IPS DF 6.9 (cell line): ENCODE data around the gene SPAG8.

Experiments
- DNase-seq: peaks from one replicate; pipeline ENCODE4 v3.0.0-alpha.2; 2013; ENCODE audit warnings: low read depth, low spot score
- H3K27ac ChIP-seq: one replicate; pipeline ENCODE4 v1.5.1; 2013; ENCODE audit warnings: low read length, control low read depth
- H3K27me3 ChIP-seq: 2 replicates; pipeline ENCODE4 v1.6.1; 2013; ENCODE audit warnings: mild to moderate bottlenecking, low read length; ENCODE audit not compliant: control insufficient read depth, insufficient read depth
- H3K36me3 ChIP-seq: 2 replicates; pipeline ENCODE4 v1.6.1; 2013; ENCODE audit warnings: low read length; ENCODE audit not compliant: control insufficient read depth, insufficient read depth
- H3K4me1 ChIP-seq: 2 replicates; pipeline ENCODE4 v1.6.1; 2013; ENCODE audit warnings: low read length; ENCODE audit not compliant: control insufficient read depth, insufficient read depth
- H3K4me3 ChIP-seq: 2 replicates; pipeline ENCODE4 v1.5.1; 2013; ENCODE audit warnings: mild to moderate bottlenecking, low read length
- H3K9me3 ChIP-seq: 2 replicates; pipeline ENCODE4 v1.6.1; 2013; ENCODE audit warnings: low read length, inconsistent platforms; ENCODE audit not compliant: control insufficient read depth, insufficient read depth
- WGBS: extraction: QIAGEN DNeasy Blood & Tissue Kit; methylation state at CpG from one replicate; pipeline ENCODE4 v1.1.7; 2013; ENCODE audit warnings: mixed read lengths, missing lambda C conversion rate; ENCODE audit not compliant: insufficient read length, insufficient coverage; 5-methylcytosine and 5-hydroxymethylcytosine counted together

SPAG8 gene

DNA sequence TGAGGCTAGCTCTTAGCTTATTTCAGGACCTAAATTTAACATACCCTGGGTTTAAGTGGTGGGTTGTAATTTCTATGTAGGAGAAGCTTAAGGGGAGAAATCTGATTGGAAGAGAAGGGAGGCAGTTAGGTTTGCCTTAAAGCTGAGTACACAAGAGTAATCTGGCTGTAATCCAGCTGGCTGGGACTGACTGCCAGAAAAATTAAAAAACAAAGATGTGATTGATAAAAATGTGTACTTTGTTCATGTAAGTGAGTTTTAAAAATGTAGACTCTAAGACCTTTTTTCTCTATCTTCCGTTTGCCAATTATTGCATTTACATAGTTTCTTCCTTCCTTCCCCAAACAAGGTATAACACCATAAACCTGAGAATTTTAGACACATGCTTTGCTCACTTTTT lies 40.5 kb downstream of the SPAG8 start:
- Histone ChIP-seq H3K27me3 (no peaks in the 10 kb centered on the region), H3K36me3 (no peaks in the 10 kb centered on the region), H3K27ac (no peak overlapping the region), H3K4me3 (no peak overlapping the region), H3K9me3 (no peaks in the 10 kb centered on the region), H3K4me1 (peaks cover 5% of the 10 kb centered on the region)
- no CpG with 5 or more reads among the region's 1 CpG for WGBS
- DNase-seq: no peak

DNA sequence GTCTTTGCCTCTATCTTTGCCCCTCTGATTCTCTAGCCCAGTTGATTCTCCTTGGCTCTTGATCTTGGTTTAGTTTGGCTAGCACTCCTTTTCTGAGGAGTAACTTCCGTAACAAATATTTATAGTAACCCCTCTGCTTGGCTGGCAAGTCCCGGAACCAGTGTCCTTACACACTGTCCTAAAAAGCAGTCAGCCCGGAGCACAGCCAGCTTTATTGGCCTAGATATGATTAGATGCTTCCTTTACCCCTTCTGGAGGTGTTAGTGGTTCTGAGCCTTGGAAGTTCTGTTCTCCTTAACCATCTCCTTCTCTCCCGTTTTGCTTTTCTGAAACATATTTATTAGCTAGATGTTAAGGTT lies 41.0 kb downstream of the SPAG8 start:
- H3K27ac ChIP-seq: no peak overlapping the region
- no peaks in the 10 kb centered on the region for H3K9me3 ChIP-seq
- no peaks in the 10 kb centered on the region for H3K36me3 ChIP-seq
- no CpG with 5 or more reads among the region's 4 CpGs for WGBS
- DNase-seq: no peak
- no peak overlapping the region for H3K4me3 ChIP-seq
- peaks cover 5% of the 10 kb centered on the region for H3K4me1 ChIP-seq
- H3K27me3 ChIP-seq: no peaks in the 10 kb centered on the region

DNA sequence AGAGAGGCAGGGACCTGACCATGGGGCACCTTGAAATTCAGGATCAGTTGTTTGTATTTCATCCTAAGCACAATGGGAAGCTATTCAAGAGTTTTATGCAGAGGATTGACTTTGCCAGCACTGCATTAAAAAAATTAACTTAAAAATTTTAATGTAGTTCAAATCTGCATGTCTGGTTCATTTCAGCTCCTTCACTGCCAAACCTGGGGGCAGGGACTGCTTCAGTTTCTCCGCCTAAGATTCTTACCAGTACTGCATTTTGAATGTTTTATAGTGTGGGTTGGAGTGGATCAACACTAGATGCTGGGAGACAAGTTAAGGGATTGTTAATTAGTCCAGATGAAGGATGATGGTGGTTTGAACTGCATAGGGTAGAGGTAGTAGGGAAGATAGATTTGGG lies 42.3 kb downstream of the SPAG8 start:
- Histone ChIP-seq H3K27me3 (no peaks in the 10 kb centered on the region), H3K27ac (no peak overlapping the region), H3K4me3 (no peak overlapping the region), H3K4me1 (peaks cover 2% of the 10 kb centered on the region; the same call in 1 of the 2 replicates), H3K36me3 (no peaks in the 10 kb centered on the region), H3K9me3 (no peaks in the 10 kb centered on the region)
- no CpG with 5 or more reads among the region's 1 CpG for WGBS
- no peak for DNase-seq

DNA sequence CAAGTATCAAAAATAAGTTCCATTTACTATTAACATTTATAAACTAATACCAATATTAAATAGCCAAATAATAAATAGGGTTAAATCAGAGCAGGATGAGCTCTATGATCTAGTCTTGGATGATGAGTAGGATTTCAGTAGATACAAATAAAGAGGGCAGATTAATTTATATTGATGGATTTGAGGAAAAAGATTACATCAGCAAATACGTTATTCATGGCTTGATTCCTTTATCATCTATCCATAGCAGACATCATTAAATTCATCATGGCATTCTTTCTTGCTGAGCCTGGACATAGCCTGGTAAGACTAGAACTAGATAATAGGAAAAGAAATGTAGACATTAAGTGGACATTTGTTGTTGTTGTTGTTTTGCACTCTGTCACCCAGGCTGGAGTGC lies 44.6 kb downstream of the SPAG8 start:
- H3K27me3 ChIP-seq: no peaks in the 10 kb centered on the region
- no peak overlapping the region for H3K27ac ChIP-seq
- DNase-seq: no peak
- no CpG with 5 or more reads among the region's 1 CpG for WGBS
- no peaks in the 10 kb centered on the region for H3K9me3 ChIP-seq
- H3K4me1 ChIP-seq: peaks cover 2% of the 10 kb centered on the region; the same call in 1 of the 2 replicates
- H3K36me3 ChIP-seq: no peaks in the 10 kb centered on the region
- H3K4me3 ChIP-seq: no peak overlapping the region

DNA sequence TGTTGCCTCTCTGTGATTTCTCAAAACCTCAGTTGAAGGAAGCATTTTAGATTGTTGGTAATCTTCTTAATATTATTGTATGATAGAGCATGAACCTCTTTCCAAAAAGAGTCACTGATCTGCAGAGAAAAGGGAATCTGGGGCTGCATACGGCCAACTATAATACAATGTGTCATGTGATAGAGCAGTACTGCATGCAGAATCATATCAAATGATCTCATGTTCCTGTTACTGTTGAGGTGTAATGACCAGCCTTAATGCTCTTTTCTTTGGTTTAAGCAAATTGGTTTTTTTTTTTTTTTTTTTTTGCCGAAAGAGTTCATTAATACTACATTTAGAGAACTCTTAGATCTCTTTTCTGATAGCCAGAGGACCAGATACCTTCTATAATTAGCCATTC lies 45.1 kb downstream of the SPAG8 start:
- WGBS: no CpG with 5 or more reads among the region's 2 CpGs
- Histone ChIP-seq H3K27me3 (no peaks in the 10 kb centered on the region), H3K4me1 (peaks cover 2% of the 10 kb centered on the region; the same call in 1 of the 2 replicates), H3K27ac (no peak overlapping the region), H3K4me3 (no peak overlapping the region), H3K36me3 (no peaks in the 10 kb centered on the region), H3K9me3 (no peaks in the 10 kb centered on the region)
- DNase-seq: no peak

GRCh38 chr9:35763803-35764202 lies 48.3 kb downstream of the SPAG8 start:
- Histone ChIP-seq H3K27ac (no peak overlapping the region), H3K27me3 (no peaks in the 10 kb centered on the region), H3K4me1 (no peaks in the 10 kb centered on the region), H3K36me3 (no peaks in the 10 kb centered on the region; the same call in 1 of the 2 replicates), H3K9me3 (no peaks in the 10 kb centered on the region), H3K4me3 (no peak overlapping the region)
- no peak for DNase-seq
- WGBS: no CpG with 5 or more reads among the region's 1 CpG

DNA sequence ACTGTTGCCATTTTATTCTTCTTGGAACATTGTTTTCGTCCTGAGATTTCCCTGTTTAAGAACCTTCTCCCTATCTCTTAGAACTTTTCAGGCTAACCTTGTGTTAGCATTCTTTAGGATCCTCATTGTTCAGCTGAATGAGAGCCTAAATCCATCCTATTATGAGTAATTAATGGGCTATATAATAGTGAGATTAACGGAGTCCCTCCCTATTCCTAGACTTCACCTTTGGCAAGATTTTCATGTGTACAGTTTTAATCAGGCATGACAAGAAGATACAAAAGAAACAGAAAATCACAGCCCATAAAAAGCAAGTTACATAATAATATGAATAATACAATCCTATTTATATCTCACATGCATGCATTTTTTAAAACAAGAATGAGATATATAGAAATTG lies 48.9 kb downstream of the SPAG8 start:
- Histone ChIP-seq H3K27me3 (no peaks in the 10 kb centered on the region), H3K36me3 (no peaks in the 10 kb centered on the region; the same call in 1 of the 2 replicates), H3K4me3 (no peak overlapping the region), H3K9me3 (no peaks in the 10 kb centered on the region), H3K4me1 (no peaks in the 10 kb centered on the region), H3K27ac (no peak overlapping the region)
- no CpG with 5 or more reads among the region's 2 CpGs for WGBS
- DNase-seq: no peak

DNA sequence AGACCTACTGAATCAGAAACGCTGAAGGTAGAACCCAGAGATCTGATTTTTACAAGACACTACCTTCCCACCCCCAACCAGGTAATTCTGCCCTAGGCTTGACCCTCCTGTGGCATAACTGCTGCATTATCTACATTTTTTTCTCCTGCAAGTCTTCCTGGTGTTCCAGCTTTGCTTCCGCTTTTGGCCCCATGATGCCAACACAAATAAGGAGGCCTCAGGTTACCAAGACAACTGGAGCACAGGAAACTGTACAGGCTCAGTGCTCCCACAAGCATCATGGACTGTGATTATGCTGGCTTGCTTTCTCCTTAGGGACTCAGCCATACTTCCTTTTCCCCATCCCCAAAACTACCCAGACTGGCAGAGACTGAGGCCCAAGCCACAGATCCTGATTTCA lies 51.4 kb downstream of the SPAG8 start:
- Histone ChIP-seq H3K27ac (no peak overlapping the region), H3K4me1 (no peaks in the 10 kb centered on the region), H3K9me3 (no peaks in the 10 kb centered on the region), H3K4me3 (no peak overlapping the region), H3K27me3 (no peaks in the 10 kb centered on the region), H3K36me3 (no peaks in the 10 kb centered on the region; the same call in 1 of the 2 replicates)
- WGBS: no CpG with 5 or more reads among the region's 2 CpGs
- no peak for DNase-seq

DNA sequence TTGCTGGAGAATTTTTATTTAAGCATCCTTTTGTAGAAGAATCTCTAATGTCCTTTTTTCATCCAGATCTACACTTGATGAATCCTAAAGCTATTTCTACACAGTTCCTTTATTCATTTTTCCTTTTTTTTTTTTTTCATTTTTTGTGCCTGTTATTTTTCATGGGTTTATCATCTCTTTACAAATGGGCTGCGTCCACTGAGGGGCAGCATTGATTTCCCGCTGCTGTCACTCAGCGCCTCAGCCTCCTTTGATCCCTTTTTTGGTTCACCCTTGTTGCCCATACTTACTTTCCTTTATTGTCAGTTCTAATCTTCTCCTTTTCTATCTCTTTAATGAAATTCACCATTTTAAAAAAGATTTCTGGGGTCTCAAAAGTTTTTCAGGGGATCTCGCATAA lies 52.3 kb downstream of the SPAG8 start:
- no peaks in the 10 kb centered on the region for H3K4me1 ChIP-seq
- no CpG with 5 or more reads among the region's 4 CpGs for WGBS
- H3K4me3 ChIP-seq: no peak overlapping the region

More for the DNA sequence above, 52.3 kb downstream of the SPAG8 start:
- DNase-seq: no peak
- H3K9me3 ChIP-seq: no peaks in the 10 kb centered on the region
- H3K27ac ChIP-seq: no peak overlapping the region
- no peaks in the 10 kb centered on the region; the same call in 1 of the 2 replicates for H3K36me3 ChIP-seq
- H3K27me3 ChIP-seq: no peaks in the 10 kb centered on the region
